GM10847 (cell line): ENCODE data around the gene PCP2.

ENCODE experiments used
- POLR2A ChIP-seq: IDR thresholded peaks from 2 replicates; pipeline ENCODE4 v1.6.1; 2011; ENCODE audit not compliant: insufficient read length; ENCODE audit errors: extremely low read depth

The PCP2 gene

DNA sequence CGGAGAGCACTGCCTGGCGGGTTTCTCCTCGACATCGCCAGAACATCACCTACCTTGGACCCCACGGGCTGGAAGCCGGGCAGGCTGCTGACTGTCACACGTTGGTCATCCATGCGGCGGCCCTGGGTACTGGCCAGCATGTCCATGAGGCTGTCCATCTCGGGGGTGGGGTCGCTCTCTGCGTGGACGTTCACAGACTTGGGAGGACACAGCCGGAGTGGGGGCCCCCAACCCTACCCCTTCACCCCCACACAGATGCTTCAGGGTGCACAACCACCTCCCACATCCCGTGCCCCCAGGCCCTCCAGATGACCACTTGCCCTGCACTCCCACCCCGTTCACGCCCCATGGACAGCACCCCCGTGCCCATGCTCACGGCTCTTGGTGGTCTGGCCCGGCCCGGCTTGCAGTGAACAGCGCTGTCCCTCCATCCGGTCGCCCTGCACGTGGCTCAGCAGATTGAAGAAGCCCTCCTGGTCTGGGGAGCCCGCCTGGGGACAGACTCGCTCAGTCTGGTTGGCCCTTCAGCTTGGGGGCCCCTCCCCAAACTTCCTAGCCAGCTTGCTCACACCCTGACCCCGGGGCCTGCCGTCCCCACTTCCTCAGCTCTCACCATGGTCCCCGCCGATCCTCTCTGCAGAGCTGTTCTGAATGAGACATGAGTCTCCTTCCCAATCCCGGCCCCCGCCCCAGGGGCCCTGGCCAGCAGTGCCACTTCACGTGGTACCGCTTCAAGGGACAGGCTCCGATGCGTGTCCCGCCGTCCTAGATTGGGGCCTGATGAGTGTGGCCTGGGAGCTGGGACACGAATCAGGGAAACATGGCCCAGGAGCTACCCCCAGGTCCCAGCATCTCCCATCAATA lies 947 bp downstream of the PCP2 start:
- TF ChIP-seq POLR2A = no peak

DNA sequence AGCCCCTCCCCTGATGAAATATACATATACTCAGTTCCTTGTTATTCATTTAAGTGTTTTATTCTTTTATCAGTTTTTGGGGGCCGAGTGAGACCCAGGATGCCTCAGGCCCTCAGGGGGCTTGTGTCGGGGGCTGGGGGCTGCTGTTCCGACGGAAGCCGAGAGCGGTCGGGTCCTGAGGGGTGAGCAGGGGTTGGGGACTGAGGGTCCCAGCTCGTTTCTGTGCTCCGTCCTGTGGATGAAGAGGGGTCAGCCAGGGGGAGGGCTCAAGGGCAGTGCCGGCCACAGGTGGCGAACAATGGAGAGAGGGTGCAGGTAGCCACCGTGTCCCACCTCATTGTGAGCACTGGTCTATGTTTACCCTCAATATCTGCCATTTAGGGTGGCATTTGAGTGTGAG lies 1.9 kb downstream of the PCP2 start:
- TF ChIP-seq POLR2A = no peak

DNA sequence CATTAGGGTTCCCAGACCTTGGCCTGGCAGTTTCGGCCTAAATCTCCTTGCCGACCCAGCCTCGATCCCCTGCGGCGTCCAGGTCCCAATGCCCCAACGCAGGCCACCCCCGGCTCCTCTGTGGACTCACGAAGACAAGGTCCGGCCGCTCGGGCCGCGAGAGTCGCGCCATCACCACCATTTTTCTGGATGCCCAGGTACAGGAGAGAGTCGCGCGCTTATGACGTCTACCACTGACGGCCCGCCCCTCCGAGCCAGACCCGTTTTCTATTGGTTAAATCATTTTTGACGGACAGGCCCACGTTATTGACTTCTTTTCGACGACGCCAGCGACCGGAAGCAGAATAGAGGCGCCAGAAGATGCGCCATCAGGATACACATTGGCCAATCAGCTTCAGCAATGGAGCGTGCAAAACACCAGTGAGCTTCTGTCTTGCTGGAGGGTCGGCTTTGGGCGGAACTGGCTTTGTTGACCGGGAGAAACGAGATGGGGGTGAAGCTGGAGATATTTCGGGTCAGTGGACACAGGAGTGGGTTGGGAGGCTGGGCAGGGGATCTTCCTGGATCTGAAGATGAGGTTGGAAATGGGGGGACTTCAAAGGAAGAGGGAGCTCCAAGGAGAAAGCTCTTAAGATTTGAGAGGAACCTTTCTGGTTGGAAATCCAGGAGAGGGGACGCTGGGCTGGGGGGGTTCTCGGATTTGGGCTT lies 4.0 kb downstream of the PCP2 start, which contains the start of the genes PET100 and XAB2:
Gene PET100, plus strand, starts transcription at position 447 of the 708 bp plus-strand sequence. Its CDS starts 41 bp downstream, at position 488.
Gene XAB2, minus strand, starts transcription at position 199 of the 708 bp plus-strand sequence. Its CDS starts 18 bp downstream, at position 181.
- peak; percentile 41 for TF ChIP-seq POLR2A

DNA sequence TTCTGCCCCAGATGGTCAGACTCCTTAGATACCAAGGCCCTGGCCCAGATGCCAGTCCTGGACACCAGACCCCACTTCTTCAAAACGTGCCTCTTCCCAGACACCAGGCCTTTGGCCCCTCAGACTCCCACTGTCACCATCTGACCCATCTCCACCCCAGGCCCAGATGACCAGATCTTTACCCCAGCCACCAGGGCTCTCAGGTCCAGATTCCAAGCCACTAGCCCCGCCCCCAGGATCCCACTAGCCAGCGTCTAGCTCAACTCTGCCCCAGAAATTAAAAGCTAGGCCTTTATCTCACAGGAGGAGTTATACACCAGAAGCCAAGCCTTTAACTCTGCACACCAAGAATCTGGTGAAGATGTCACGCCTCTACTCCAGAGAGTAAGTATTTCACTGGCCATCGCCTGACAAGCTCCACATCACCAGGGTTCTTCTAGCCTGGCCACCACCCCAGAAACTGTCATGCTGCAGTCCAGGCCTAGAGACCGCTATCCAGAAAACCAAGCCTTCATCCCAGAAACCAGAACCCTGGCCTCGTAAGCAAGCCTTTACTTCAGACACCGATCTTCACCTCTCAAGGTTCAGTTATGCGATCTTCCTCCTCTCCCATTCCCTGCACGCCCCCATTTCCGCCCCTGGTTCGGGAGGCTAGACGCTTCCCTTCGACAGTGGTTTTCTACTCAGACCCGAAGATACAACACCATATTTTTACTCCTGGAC lies 4.8 kb downstream of the PCP2 start:
- TF ChIP-seq POLR2A = no peak

DNA sequence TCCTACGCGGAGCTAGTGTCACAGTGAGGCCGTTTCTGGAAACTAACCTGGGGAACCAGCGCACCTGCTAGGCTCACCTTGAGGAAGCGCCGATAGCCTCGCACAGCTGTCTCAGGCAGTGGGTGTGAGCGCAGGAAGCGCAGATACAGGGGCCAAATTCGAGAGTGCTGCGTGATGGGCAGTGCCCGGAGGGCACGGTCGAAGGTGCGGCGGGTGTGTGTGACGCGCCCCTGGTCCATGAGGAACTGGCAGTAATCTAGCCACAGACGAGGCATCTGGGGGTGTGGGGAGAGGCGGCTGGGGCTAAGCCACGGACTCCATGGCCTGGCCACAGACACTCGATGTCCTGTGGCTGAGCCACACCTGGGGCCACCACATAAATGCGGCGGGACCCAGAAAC lies 6.4 kb downstream of the PCP2 start:
- no peak for TF ChIP-seq POLR2A

DNA sequence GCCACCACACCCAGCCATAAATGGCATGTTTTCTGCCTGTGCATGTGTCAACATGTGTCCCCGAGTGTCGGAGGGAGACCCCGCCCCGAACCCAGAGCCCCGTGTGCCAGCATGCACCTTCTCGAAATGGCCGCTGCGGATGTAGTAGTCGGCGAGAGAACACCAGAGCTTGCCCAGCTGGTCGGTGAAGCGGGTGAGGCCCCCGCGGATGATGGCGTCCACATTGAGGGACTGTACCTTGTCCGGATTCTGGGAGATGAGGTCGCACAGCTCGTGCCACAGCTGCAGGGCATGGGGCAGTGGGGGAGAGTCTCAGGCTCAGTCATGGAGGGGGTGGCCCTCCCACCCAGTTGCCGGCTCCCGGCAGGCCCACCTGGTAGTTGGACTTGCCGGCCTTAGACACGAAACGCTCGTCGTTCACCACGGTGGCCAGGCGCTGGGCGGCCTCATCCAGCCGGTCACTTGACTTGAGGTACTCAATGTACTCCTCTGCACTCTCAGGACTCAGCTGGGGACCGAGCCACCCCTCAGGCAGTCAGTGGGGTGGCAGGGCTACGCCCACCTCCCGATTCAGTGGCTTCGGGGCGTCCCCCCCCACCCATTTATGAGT lies 7.7 kb downstream of the PCP2 start:
- no peak for TF ChIP-seq POLR2A

DNA sequence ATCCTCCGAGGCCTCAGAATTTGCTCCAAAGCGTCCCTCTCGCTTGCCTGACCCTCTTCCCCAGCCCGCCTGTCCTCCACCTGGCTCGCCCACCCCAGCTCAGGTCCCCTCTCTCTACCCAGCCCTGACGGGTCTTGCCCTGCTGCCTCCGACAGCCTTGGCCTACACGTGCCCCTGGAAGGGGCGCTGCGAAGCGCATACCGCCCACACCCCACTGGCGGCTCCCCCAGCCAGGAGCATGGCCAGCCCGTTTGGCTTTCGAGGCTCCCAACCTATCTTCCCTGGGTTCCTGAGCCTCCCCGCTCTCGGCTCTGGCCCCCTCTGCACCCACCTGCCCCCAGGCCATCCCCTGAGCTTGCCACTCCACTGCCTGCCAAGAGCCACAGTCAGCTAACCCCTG lies 8.7 kb downstream of the PCP2 start:
- TF ChIP-seq POLR2A = no peak

DNA sequence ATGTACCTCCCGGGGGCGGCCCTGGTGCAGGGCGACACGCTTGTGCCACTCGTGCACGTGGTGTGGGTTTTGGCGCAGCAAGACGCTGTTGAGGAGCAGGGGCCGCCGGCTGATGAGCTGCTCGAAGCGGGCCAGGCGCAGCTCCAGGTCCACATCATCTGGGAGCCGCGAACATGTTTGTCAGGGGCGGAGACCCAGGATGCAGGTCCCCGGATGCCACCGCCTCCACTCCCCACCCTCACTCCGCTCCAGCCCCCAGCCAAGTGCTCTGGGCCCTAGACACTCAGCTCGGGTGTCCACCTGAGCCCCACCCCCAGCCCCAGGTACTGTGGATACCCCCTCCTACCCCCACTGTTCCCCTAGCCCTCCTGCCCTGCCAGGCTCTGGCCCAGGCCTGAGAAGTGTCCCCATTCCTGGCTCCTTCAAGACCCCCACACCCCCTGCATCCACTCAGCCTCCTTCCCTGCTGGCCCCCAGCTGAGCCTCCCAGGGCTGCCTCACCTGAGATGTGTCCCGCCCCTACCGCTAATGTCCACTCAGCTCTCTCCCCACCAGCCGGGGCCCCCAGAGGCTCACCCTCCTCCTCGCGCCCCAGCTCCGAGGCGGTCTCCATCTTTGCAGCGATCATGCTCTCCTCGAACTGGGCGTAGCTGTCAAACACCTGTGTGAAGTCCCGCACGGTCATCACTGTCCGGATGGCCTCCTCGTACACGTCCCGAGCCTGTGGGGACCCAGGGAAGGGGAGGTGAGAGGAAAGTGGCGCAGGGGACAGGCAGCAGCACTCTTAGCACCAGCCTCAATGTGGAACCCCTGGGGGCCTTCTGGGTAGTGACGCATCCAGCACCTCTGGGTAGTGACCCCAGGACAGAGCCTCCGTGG lies 9.6 kb downstream of the PCP2 start:
- no peak for TF ChIP-seq POLR2A

DNA sequence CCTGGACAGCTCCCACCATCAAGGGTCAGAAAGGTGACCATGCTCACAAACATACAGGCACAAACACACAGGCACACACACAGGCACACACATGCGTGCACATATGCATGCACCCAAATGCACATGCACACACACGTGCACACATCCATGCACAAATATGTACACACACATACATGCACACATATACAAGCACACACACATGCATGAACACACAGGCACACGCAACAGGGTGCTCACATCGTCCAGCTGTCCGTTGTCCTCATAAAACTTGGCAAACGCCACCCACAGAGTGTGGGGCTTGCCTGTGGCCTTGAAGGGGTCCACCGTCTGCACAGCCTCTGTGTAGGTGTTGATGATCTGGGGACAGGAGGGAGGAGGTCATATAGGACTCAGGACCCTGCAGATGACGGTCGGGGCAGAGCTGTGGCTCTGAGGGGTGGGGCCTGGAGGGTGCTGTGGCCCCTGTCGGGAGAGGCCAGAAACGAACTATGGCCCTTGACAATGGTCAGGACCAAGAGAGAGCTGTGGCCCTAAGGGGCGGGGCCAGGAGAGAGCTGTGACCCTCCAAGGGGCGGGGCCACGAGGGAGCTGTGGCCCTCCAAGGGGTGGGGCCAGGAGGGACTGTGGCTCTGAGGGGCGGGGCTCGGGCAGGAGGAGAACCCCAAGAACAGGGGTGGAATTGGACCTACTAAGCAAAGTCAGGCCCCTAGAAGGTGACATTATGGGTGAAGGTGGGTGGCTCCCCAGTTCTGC lies 10.4 kb downstream of the PCP2 start:
- no peak for TF ChIP-seq POLR2A

DNA sequence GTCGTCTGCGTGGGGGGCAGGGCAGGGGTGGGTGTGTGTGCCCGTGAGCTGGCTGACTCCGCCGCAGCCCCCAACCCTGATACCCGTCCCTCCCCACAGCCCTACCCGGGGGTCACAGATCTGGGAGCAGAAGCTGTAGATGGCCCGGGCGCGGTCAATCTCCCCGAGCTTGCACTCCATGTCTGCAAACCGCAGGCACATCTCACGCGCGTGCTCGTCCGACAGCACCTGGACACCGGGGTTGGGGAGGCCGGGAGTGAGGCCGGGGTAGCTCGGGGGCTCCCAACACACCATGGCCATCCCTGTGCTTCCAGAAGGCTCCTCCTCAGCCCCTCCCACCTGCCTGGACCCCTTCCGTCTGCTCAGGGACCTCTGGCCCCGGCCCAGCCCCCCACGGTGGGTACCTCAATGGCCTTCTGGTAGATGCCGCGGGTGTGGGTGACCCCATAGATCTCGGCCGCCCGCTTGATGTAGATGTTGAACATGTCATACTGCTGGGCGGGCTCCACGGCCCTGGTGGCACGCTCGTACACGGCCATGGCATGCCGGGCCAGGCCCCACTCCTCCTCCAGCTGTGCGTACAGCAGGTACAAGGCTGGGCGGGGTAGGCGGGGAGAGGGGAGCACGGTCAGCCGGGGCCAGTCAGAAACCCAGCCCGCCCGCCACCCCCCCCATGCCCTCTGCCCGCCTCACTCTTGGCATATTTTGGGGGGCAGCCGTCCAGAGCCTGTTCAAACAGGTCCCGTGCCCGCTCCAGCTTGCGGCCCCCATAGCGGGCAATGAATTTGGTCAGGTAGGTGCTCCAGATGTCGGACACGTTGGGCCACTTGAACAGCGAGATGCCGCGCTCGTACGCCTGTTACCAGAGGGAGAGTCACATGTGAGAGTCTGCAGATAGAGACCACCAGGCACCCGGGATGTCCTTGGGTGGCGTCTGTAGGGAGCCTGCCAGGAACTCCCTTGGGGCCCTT lies 12.8 kb downstream of the PCP2 start:
- TF ChIP-seq POLR2A = no peak

DNA sequence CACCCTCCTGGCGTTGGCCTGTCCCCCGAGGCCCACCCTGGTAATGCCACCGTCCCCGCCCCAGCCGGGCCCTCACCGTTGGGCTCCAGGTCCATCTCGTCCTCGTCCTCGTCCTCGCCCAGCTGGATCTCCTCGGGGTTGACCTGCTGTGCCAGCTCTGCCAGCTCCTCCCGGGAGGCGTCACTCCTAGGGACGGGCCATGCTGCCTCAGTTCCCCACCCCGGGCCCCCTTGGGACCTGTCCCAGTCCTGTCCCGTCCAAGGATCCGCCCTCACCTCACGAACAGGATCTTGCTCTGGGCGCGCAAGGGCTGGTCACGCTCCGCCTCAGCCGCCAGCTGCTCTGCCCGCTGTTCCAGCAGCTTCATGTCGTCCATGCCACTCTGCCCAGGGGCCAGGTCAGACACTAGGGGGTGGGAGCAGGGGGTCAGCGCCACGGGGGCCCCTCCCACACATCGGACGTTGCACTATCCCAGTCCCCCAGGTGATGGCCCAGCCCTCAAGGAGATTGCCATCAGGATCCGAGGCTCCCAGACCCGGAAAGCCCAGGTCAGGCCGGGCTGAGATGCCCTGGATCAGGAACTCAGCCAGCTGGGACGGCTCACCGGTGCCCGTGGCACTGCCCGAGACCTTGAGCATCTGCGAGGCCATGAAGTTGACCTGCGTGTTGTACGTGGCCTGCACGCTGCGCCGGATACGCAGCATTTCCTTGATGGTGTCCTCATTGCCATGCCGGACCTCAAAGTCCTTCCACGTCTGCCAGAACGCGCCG lies 13.7 kb downstream of the PCP2 start:
- TF ChIP-seq POLR2A = no peak

DNA sequence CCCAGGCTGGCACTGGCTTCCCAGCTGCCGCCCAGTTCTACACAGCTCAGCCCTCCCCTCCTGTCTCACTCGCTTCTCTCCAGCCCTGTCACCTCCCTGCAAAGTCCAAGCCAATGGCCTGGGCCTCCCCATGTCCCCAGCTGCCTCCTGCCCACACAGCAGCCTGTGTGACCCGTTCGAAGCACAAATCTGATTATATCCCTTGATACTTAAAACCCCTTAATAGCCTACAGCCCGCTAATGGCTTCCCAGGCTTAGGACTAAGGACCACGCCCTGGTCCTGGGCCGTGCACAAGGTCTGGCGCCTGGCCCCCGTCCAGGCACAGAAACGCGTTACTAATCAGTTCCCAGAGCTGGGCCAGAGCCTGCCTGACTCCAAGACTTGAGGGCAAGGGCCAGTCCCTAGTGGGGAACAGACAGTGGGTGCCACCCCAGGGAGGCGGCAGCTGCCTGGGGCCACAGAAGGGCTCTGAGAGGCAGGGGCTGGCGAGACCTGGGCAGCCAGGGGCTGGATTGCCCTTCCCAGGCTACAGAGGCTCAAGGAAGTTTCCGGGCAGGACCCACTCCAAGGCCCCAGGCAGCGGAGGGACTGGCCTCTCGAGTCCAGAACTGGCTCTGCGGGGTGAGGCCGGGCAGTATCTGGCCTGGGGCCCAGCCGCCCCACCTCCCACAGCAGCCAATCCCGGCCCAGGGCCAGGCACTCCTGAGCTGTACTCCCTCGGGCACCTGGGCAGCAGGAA lies 14.6 kb downstream of the PCP2 start:
- TF ChIP-seq POLR2A = no peak
